Neutrophil (primary cell): Measurements from ENCODE around the gene NINJ1.

Experiments used
- H3K27ac ChIP-seq: fragments of 200-600 bp; sonication (generic); 2 replicates; pipeline ENCODE4 v1.5.1; 2016; ENCODE audit warnings: mild to moderate bottlenecking, moderate library complexity
- H3K27me3 ChIP-seq: fragments of 200-600 bp; sonication (generic); 2 replicates; pipeline ENCODE4 v1.6.0; 2016; ENCODE audit warnings: mild to moderate bottlenecking
- H3K36me3 ChIP-seq: fragments of 200-600 bp; sonication (generic); 2 replicates; pipeline ENCODE4 v1.5.1; 2017
- H3K4me1 ChIP-seq, 2 experiments: fragments of 200-600 bp in 1 of 2; sonication (generic) in 1 of 2; 1 replicate in 1 of 2; 2 replicates in 1 of 2; pipeline versions ENCODE4 v1.5.1 to v1.6.1; 2013 to 2016; ENCODE audit warnings: low read depth in 1 of 2, low read length in 1 of 2, mild to moderate bottlenecking in 1 of 2, moderate library complexity in 1 of 2; ENCODE audit not compliant: control insufficient read depth in 1 of 2, insufficient read depth in 1 of 2
- H3K4me3 ChIP-seq, 2 experiments: fragments of 200-600 bp in 1 of 2; sonication (generic) in 1 of 2; 1 replicate in 1 of 2; 2 replicates in 1 of 2; pipeline ENCODE4 v1.5.1; 2013 to 2016; ENCODE audit warnings: low read depth in 1 of 2, low read length in 1 of 2, mild to moderate bottlenecking in 1 of 2, moderate library complexity in 1 of 2
- H3K9me3 ChIP-seq: fragments of 200-600 bp; sonication (generic); 2 replicates; pipeline ENCODE4 v1.5.1; 2016
- TF ChIP-seq, protein P1 (sequence below): fragments of 200-600 bp; sonication (generic); IDR thresholded peaks from 2 replicates; pipeline ENCODE4 v1.5.1; 2016; ENCODE audit warnings: antibody characterized with exemption

Gene NINJ1

GRCh38 chr9:93156475-93157008, 22.5 kb upstream of the NINJ1 start:
- Histone ChIP-seq H3K9me3 (no peaks in the 10 kb centered on the region), H3K27me3 (no peaks in the 10 kb centered on the region), H3K4me1 (peaks cover 6 to 11% of the 10 kb centered on the region in 2 experiments), H3K27ac (no peak overlapping the region), H3K36me3 (no peaks in the 10 kb centered on the region), H3K4me3 (no peak overlapping the region)
- TF ChIP-seq, protein P1, sequence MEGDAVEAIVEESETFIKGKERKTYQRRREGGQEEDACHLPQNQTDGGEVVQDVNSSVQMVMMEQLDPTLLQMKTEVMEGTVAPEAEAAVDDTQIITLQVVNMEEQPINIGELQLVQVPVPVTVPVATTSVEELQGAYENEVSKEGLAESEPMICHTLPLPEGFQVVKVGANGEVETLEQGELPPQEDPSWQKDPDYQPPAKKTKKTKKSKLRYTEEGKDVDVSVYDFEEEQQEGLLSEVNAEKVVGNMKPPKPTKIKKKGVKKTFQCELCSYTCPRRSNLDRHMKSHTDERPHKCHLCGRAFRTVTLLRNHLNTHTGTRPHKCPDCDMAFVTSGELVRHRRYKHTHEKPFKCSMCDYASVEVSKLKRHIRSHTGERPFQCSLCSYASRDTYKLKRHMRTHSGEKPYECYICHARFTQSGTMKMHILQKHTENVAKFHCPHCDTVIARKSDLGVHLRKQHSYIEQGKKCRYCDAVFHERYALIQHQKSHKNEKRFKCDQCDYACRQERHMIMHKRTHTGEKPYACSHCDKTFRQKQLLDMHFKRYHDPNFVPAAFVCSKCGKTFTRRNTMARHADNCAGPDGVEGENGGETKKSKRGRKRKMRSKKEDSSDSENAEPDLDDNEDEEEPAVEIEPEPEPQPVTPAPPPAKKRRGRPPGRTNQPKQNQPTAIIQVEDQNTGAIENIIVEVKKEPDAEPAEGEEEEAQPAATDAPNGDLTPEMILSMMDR, result no peak

- TF ChIP-seq, protein P1, result no peak
- no peaks in the 10 kb centered on the region for H3K36me3 ChIP-seq
Observed at GRCh38 chr9:93155716-93156474, 21.8 kb upstream of the NINJ1 start.

DNA sequence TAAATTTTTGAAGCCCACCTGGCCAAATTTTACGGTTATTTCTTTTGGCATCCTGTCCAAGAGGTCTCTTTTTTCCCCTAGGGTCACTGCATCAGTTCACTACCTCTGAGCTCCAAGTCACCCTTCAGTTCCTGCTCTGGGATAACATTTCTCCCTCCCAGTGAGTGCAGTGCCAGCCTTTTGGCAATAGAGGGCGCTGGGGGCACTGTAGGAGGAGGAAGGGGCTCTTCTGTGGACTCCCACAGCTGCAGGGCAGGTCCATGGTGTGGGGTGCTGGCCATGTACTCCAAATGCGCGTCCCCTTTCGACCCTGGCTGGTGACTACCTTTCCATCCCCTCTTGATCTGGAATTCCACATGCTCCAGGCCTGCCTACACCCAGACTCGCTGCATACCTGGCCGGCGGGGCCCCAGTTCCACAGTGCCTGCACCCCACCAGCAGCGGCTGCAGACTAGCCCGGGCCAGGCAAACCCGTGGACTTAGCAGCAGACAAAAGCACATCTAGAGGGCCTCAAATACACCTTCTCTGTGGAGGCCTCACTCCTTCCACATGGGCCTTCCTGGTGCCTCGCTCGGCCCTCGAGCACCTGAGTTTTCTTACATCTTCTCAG, 20.3 kb upstream of the NINJ1 start:
- H3K4me1 ChIP-seq, result peaks cover 0 to 2% of the 10 kb centered on the region in 2 experiments
- no peaks in the 10 kb centered on the region for H3K27me3 ChIP-seq
- H3K36me3 ChIP-seq, result no peaks in the 10 kb centered on the region
- H3K9me3 ChIP-seq, result no peaks in the 10 kb centered on the region
- TF ChIP-seq, protein P1, result peak; percentile 71
- no peak overlapping the region for H3K4me3 ChIP-seq
- peak overlapping the region; percentile 23 for H3K27ac ChIP-seq

More at GRCh38 chr9:93155716-93156474, 21.8 kb upstream of the NINJ1 start:
- H3K27ac ChIP-seq, result no peak overlapping the region
- H3K4me1 ChIP-seq, result peaks cover 6 to 11% of the 10 kb centered on the region in 2 experiments
- no peaks in the 10 kb centered on the region for H3K9me3 ChIP-seq
- no peak overlapping the region for H3K4me3 ChIP-seq
- H3K27me3 ChIP-seq, result no peaks in the 10 kb centered on the region

DNA sequence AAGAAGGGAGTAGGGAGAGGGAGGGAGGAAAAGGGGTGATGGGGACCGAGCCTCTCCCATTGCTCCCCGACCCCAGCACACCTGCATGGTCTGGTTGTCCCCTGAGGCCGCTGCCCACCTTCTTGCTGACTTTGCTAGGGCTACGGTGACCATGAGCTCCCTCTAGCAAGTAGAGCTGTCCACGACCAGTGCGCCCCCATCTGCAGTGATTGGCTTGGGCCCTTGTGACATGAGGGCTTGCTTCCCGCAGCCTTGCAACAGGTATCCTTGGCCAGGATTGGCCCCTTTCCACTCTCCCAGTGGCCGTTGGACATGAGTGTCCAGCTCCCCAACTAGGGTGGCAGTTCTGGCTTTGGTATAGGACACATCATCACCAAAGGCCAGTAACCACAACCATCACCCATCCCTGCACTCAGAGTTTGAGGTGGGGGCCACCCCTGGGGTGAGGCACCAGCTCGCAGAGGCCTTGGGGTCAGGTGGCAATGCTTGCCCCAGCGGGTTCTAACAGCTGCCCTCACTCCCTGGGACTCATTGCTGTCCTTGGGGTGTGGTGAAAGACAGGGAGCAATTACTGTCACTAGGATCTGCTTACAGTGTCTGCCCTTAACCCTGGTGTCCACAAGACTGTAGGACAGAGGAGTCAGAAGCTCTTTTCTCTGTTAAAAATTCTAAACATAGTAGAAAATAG, 17.2 kb upstream of the NINJ1 start:
- Histone ChIP-seq H3K4me1 (no peaks in the 10 kb centered on the region), H3K4me3 (no peak overlapping the region), H3K27ac (no peak overlapping the region), H3K36me3 (no peaks in the 10 kb centered on the region), H3K9me3 (no peaks in the 10 kb centered on the region), H3K27me3 (no peaks in the 10 kb centered on the region)
- TF ChIP-seq, protein P1, result no peak

- Histone ChIP-seq H3K27ac (no peak overlapping the region), H3K9me3 (no peaks in the 10 kb centered on the region), H3K36me3 (no peaks in the 10 kb centered on the region), H3K4me3 (no peak overlapping the region), H3K4me1 (peaks cover 0 to under 1% of the 10 kb centered on the region in 2 experiments), H3K27me3 (peaks cover 3% of the 10 kb centered on the region)
- TF ChIP-seq, protein P1, result no peak
Observed at GRCh38 chr9:93149361-93149760, 15.3 kb upstream of the NINJ1 start.
